Measurements from ENCODE around the gene RAB40B. TPM values are rescaled to one million over a fixed set of nuclear protein-coding genes. Genes with fewer than 3 reads are reported as not detected.
"Not testable (repeated sequence)": the region's sequence is repeated elsewhere in the genome, so short reads cannot be mapped to it uniquely, and the experiment has no call there.

RAB40B gene, protein sequence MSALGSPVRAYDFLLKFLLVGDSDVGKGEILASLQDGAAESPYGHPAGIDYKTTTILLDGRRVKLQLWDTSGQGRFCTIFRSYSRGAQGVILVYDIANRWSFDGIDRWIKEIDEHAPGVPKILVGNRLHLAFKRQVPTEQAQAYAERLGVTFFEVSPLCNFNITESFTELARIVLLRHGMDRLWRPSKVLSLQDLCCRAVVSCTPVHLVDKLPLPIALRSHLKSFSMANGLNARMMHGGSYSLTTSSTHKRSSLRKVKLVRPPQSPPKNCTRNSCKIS
- under 1 TPM; 0.42 to 0.52 TPM for total RNA-seq

DNA sequence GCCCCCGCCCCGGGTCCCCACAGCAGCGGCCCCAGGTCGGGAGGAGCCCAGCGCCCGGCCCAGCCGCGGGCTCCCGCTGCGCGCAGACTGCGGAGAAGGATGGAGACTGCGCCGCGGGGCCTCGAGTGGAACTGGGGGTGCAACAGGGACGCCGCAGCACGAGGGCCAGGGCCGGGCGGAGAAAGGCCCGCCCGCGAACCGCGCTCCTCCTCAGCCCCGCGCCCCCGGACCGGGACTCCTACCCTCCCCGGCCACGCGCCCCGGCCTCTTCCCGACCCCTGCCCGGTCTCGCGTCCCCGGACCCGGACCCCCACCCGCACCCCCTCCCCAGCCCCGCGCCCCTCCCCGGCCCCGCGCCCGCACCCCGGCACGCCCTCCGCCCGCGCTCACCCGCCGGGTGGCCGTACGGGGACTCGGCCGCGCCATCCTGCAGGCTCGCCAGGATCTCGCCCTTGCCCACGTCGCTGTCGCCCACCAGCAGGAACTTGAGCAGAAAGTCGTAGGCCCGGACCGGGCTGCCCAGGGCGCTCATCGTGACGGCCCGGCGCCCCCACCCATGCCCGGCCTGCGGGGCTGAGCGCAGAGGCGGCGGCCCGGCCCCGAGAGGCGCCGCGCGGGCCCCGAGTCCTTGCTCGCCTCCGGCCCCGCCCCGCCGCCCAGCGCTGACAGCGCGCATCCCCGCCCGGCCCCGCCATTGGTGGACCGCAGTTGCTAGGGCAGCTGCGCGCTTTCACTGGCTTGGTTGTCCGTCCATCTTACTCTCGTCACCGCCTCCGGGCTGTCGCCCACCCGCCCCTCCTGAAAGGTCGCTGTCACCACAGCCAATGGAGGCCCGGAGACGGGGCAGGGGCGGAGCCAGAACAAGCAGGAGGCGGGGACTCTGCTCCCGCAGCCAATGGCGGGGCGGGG lies at the start of gene RAB40B:
TSS of gene RAB40B (minus strand) at position 634 of the 909 bp plus-strand sequence. CDS start at position 532, 102 bp downstream.
- peak within 1 kb of the TSS; percentile 75 for H3K4me3 Mint-ChIP-seq
- peaks cover 5% of the 10 kb centered on the region for H3K27me3 Mint-ChIP-seq (ENCODE audit: low read depth)
- DNase-seq, result peak; percentile 96
- CTCF ChIA-PET, result no interaction called here
- peaks cover 3% of the 10 kb centered on the region for H3K36me3 Mint-ChIP-seq (ENCODE audit: low read depth)
- H3K4me1 Mint-ChIP-seq (ENCODE audit: low read depth), result peaks cover 9% of the 10 kb centered on the region
- no peak within 1 kb of the TSS for H3K27ac Mint-ChIP-seq
- H3K9me3 Mint-ChIP-seq, result peaks cover 7% of the 10 kb centered on the region
- intact Hi-C loops (cut with micrococcal nuclease), result loop anchor here (1.0 to 5.0 kb wide), 4 partner anchors 18 to 280 kb away; partner anchors contain the start of genes FN3KRP, HEXD, OGFOD3 and TBCD

DNA sequence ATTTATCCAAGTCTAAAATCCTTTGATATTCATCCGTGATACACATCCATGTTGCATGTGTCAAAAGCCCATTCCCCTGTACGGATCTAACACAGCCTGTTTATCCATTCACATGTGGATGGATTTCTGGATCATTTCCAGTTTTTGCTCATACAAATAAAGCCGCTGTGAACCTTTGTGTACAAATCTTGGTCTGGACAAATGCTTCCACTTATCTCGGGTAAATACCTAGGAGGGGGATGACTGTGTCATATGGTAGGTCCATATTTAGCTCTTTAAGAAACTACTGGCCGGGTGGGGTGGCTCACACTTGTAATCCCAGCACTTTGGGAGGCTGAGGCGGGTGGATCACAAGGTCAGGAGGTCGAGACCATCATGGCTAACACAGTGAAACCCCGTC lies 47.0 kb upstream of the RAB40B start:
- H3K9me3 Mint-ChIP-seq, result peaks cover 13% of the 10 kb centered on the region
- H3K36me3 Mint-ChIP-seq (ENCODE audit: low read depth), result peaks cover 13% of the 10 kb centered on the region
- CTCF ChIA-PET, result no interaction called here
- no peak overlapping the region for H3K4me3 Mint-ChIP-seq
- no peak for DNase-seq
- H3K4me1 Mint-ChIP-seq (ENCODE audit: low read depth), result peaks cover 2% of the 10 kb centered on the region
- intact Hi-C loops (cut with micrococcal nuclease), result no loop called here
- no peak overlapping the region for H3K27ac Mint-ChIP-seq
- H3K27me3 Mint-ChIP-seq (ENCODE audit: low read depth), result no peaks in the 10 kb centered on the region

DNA sequence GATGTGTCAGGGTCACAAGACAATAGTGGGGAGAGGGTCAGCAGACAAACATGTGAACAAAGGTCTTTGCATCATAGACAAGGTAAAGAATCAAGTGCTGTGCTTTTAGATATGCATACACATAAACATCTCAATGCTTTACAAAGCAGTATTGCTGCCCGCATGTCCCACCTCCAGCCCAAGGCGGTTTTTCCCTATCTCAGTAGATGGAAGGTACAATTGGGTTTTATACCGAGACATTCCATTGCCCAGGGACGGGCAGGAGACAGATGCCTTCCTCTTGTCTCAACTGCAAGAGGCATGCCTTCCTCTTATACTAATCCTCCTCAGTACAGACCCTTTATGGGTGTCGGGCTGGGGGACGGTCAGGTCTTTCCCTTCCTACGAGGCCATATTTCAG lies 46.2 kb upstream of the RAB40B start:
- H3K4me1 Mint-ChIP-seq (ENCODE audit: low read depth), result not testable (repeated sequence)

DNA sequence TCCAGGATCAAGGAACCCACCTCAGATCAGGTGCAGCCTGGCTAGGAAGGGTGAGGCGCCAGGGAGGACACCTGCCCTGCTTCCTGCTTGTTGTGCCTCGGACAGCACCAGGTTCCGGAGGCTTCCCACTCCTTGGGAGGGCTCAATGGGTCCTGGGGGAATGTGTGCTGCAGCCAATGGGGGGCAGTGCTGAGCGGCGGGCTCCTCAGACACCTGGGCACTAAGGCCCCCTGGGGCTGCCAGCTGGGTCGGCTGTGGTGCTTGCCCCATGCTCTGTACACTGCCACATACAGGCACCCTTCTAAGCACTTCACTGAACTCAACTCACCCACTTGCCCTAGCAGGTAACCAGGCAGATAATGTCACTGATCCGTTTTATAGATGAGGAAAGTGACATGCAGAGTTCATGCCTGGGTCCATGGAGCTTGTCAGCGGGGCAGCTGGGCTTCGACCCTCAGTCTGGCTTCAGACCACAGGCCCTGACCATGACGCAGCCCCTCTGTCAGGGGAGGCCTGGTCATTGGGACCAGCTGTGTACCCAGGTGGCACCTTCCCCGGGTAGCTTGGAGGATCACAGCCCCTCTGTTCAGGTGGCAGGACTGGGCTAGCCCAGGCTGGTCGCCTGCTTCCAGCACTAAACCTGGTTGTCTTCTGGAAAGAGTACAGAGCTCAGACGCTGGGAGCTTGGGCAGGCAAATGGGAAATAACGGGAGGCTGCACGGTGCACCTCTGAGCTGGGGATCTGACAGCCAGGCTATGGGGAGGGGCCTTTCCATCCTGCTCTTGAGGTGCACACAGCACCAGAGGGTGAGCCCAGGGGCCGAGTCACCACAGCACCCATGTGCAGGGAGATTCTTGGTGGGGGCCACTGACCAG lies 45.1 kb upstream of the RAB40B start:
- Mint-ChIP-seq H3K27ac (no peak overlapping the region), H3K4me1 (ENCODE audit: low read depth) (no peaks in the 10 kb centered on the region), H3K9me3 (peaks cover 19% of the 10 kb centered on the region), H3K27me3 (ENCODE audit: low read depth) (no peaks in the 10 kb centered on the region), H3K36me3 (ENCODE audit: low read depth) (peaks cover 20% of the 10 kb centered on the region), H3K4me3 (no peak overlapping the region)
- intact Hi-C loops (cut with micrococcal nuclease), result no loop called here
- DNase-seq, result no peak
- CTCF ChIA-PET, result no interaction called here

More for the DNA sequence above, 46.2 kb upstream of the RAB40B start:
- Mint-ChIP-seq H3K9me3 (peaks cover 19% of the 10 kb centered on the region), H3K36me3 (ENCODE audit: low read depth) (peaks cover 20% of the 10 kb centered on the region)
- DNase-seq; H3K27me3 Mint-ChIP-seq (ENCODE audit: low read depth); H3K4me3 Mint-ChIP-seq; CTCF ChIA-PET; intact Hi-C loops (cut with micrococcal nuclease); H3K27ac Mint-ChIP-seq: not testable (repeated sequence)

DNA sequence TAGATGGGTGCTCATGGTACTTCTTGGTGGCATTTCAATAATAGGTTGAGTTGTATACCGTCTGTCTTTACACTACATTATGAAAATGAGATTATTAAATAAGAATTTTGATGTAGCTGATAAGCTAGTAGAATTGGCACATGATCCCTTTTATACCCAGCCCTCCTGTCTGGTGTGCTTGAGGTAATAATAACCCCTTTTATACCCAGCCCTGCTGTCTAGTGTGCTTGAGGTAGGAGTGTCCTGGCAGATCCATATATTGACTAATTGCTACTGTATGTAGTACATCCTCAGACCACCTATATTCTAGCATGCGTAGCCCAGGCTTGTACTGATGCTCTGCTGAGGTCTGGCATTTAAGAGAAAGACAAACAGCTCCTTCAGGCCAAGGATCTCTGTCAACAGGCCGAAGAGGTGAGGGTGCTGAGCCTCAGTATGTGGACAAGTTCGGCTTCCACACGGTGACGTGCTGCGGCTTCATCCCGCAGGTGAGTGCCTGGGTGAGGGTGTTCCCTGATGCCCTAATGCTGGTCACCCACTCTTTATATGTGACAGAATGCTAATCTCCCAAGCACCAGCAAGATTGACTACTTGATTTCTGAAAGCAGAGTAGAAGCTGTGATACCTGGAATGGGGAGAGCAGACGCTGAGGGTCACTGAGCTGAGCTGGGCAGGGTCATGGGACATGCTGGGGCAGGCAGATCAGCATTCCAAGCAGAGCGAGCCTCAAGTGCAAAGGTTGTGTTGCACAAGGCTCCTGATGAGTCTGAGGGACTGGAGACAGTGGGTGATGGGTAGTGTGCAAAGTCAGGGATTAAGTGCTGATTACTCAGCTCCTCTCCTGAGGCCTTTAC lies 42.6 kb upstream of the RAB40B start:
- peaks cover 20% of the 10 kb centered on the region for H3K36me3 Mint-ChIP-seq (ENCODE audit: low read depth)
- no peak overlapping the region for H3K27ac Mint-ChIP-seq
- CTCF ChIA-PET, result no interaction called here
- peaks cover 17% of the 10 kb centered on the region for H3K9me3 Mint-ChIP-seq
- peaks cover 2% of the 10 kb centered on the region for H3K4me1 Mint-ChIP-seq (ENCODE audit: low read depth)
- intact Hi-C loops (cut with micrococcal nuclease), result no loop called here
- no peaks in the 10 kb centered on the region for H3K27me3 Mint-ChIP-seq (ENCODE audit: low read depth)
- no peak overlapping the region for H3K4me3 Mint-ChIP-seq
- DNase-seq, result no peak

DNA sequence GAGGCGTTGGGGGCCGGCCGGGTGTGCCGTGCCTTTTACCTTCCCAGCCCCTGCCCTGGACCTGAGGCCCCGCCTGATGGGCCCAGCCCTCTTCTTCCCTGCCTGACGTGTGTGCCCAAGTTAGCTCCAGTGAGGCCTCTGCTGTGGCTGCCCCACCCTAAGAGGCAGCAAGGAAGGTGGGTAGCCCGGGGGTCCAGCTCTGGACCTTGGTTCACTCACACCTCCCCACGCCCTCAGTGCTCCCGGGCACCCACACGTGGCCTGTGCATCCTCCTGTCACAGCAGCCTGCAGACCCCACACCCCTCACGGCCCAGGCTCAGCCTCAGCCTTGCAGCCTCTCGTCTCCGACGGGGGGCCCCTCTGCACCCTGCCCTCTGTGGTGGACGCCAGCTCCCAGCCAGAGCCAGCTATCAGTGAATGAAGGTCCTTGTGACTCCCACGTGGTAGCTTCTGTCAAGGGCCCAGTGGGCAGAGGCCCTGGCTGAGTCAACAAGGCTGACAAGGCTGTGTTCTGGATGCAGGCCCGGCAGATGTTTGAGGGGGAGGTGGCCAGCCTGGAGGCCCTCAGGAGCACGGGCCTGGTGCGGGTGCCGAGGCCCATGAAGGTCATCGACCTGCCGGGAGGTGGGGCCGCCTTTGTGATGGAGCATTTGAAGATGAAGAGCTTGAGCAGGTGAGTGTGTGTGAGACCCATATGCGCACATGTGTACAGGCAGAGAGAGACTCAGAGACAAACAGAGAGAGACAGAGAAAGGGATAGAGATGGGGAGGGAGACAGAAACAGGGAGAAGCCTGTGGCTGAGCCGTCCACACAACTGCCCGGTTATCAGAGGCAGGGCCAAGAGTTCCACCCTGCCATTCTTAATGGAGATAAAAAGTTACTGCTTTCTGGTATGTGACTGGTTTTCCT lies 39.7 kb upstream of the RAB40B start:
- Mint-ChIP-seq H3K27ac (no peak overlapping the region), H3K36me3 (ENCODE audit: low read depth) (peaks cover 25% of the 10 kb centered on the region), H3K9me3 (peaks cover 19% of the 10 kb centered on the region), H3K4me1 (ENCODE audit: low read depth) (peaks cover 5% of the 10 kb centered on the region), H3K27me3 (ENCODE audit: low read depth) (no peaks in the 10 kb centered on the region), H3K4me3 (no peak overlapping the region)
- no peak for DNase-seq
- CTCF ChIA-PET, result no interaction called here
- intact Hi-C loops (cut with micrococcal nuclease), result no loop called here

DNA sequence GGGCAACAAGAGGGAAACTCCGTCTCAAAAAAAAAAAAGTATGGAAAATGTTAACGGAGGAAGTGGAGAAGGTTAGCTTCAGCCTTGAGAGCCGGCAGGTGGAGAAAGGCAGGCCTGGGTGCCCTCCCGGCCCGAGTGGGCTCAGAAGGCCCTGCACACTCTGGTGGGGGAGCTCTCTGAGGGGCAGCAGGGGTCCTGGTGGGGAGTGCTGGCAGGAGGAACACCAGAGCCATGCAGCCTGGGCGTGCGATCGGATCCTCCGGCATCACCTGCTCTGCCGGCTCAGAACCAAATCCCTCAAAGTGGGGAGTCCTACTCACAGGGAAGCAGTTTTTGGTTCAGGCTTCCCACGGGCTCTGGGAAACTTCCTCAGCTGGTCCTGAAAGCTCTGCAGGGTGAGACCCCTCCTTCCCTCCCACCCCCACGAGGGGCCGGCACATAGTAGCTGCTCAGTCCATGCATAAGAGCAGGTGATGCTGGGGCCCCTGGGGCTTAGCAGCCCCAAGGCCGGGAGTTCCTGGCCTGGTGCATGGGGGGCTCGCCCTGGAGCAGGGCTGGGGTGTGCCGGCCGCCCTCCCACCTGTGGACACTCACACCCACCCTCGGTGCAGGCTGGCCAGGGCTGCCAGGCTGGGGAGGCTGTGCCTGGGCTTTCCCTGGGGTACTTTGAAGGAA lies 38.1 kb upstream of the RAB40B start:
- H3K4me3 Mint-ChIP-seq, result no peak overlapping the region
- H3K36me3 Mint-ChIP-seq (ENCODE audit: low read depth), result peaks cover 29% of the 10 kb centered on the region
- CTCF ChIA-PET, result no interaction called here
- H3K27me3 Mint-ChIP-seq (ENCODE audit: low read depth), result no peaks in the 10 kb centered on the region
- no peak for DNase-seq
- no peak overlapping the region for H3K27ac Mint-ChIP-seq
- H3K4me1 Mint-ChIP-seq (ENCODE audit: low read depth), result peaks cover 5% of the 10 kb centered on the region
- H3K9me3 Mint-ChIP-seq, result peaks cover 18% of the 10 kb centered on the region
- intact Hi-C loops (cut with micrococcal nuclease), result no loop called here

DNA sequence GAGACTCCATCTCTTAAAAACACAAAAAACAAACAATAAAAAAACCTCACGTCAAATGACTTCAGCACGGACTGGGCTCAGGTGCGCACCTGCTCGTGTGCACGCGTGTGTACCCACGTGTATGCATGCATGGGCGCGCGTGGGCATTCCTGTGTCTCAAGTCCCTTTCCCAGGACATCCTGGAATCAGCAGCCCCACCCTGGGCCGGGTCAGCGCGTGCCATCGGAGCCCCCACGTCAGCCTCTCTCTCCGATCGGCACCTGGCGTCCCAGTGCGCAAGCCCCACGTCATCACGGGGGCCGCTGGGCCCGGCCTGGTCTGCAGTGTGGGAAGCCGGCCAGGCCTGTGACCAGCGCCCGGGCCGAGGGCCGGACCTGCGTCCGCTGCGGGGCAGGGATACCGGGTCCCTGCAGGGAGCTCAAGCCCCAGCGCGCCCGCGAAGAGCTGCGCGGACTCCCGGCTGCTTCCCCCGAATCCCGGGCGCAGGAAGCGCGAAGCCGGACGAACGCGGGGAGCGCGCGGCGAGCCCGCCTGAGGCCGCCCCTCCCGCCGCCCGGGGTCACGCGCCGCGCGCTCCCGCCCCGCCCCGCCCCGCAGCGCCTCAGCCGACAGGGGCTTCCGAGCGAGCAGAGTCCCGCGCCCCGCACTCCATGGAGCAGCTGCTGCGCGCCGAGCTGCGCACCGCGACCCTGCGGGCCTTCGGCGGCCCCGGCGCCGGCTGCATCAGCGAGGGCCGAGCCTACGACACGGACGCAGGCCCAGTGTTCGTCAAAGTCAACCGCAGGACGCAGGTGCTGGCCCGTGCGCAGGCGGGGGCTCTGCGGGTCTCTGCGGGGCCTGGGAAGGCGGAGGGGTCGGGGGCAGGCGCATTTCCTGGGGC lies 36.7 kb upstream of the RAB40B start, which contains the start of gene FN3K:
TSS of gene FN3K (plus strand) at position 629 of the 880 bp plus-strand sequence. CDS start at position 651, 22 bp downstream.
- no peak for DNase-seq
- Mint-ChIP-seq H3K27ac (no peak within 1 kb of the TSS), H3K36me3 (ENCODE audit: low read depth) (peaks cover 17% of the 10 kb centered on the region), H3K4me1 (ENCODE audit: low read depth) (peaks cover 5% of the 10 kb centered on the region), H3K27me3 (ENCODE audit: low read depth) (no peaks in the 10 kb centered on the region), H3K4me3 (peak within 1 kb of the TSS; percentile 42), H3K9me3 (peaks cover 8% of the 10 kb centered on the region)
- intact Hi-C loops (cut with micrococcal nuclease), result no loop called here
- CTCF ChIA-PET, result no interaction called here

DNA sequence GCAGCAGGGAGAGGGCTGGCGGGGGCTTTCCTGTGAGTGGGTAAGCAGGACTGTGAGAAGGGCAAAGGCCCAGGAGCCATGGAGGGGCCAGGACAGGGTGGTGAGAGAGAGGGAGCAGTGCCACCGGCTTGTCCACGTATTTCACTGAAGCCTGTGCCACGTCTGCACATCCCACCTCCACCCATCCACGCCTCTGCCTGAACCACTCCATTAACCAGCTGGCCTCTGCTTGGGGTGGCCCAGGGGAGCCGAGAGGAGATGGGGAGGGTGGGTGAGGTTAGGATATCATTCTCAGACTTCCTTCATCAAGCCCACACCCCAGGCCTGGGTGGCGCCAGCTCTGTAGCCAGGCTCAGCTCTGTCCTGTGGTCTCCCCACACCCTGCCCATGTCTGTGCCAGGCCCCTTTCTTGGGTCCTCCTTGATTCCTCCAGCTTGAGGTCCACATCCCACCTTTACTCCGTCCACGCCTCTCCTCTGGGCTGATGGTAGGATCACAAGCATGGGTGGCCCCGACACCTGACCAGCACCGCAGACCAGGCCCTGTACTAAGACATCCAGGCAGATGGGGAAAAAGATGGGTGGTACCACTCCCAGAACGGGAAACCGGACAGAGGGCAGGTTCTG lies 33.7 kb upstream of the RAB40B start:
- no peak for DNase-seq
- Mint-ChIP-seq H3K27me3 (ENCODE audit: low read depth) (no peaks in the 10 kb centered on the region), H3K36me3 (ENCODE audit: low read depth) (peaks cover 12% of the 10 kb centered on the region), H3K9me3 (peaks cover 5% of the 10 kb centered on the region), H3K27ac (no peak overlapping the region), H3K4me1 (ENCODE audit: low read depth) (peaks cover 5% of the 10 kb centered on the region), H3K4me3 (no peak overlapping the region)
- intact Hi-C loops (cut with micrococcal nuclease), result no loop called here
- CTCF ChIA-PET, result no interaction called here

Data from activated naive CD4-positive, alpha-beta T cell treated with anti-CD3 and anti-CD28 coated beads for 36 hours (primary cell).